Kasumi-1 (cell line): Measurements from ENCODE around the gene CD48.

Experiments
- DNase-seq, 2 experiments: peaks; one replicate each; lab custom pipeline; 2025; lab: John Stamatoyannopoulos, UW

CD48 gene

DNA sequence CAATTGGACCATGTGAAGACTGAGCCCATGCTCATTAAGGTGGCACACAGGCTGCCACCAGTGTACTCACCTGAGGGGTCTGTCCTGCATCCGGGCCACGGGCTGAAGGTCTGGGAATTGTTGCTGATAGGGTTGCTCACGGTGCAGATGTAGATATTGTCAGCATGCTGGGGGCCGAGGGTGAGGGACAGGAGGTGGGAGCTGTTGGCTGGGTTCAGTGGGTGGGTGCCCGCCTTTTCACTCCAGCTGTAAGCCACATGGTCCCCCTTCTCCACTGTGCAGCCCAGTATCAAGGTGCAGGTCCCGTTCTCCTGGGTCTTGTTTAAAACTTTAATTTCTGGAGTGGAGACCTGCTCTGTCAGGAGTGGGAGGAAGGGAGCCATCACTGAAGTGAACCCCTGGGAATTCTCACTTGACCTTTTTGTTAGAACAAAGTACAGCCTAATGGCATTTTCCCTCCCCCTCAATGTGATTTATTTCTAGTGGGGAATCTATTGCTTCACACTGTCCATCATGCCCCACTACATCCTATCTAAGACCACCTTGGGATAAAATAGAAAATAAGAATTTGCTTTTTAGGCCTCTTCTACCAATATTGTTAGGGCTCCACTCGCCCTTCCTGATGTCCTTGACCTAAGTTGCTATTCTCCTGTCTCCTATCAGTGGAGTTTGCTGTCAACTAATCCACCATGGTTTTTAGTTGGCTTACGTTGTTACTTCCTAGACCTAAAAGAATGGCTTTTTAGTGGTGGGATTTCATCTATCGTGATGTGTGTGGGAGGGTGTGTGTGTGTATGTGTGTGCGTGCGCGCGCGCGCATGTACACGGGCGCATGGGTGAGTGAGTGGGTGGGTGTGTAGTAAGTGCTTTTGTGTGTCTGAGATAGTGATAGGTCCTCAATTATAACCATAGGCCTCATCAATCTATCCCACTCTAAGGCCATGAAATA is 76.8 kb downstream of the CD48 start:
- DNase-seq, result no peak

DNA sequence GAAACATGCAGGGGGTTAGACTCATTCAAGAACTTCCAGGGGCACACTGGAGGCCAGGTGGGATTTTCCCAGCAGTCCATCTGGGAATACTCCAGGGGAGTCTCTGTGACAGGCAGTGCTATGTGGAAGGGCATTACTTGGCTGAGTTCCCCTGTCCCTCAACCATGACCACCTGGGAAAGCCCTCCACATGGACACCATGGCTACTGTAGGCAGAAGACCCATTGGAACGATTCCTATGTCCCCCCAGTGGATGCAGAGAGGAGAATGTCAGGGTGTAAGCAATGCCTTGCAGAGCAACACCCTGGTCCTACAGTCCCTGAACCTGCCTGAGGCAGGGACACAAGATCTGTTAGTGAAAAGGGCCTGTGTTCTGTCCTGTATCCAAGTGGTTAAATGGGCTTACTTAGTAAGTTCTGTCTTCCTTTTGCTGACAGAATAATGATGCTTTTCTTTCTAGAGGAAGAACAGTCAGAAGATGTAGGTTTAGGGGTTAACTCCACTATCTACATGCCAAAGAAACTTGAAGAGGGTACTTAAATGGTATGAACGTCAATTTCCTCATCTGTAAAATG is 78.2 kb downstream of the CD48 start:
- no peak for DNase-seq

DNA sequence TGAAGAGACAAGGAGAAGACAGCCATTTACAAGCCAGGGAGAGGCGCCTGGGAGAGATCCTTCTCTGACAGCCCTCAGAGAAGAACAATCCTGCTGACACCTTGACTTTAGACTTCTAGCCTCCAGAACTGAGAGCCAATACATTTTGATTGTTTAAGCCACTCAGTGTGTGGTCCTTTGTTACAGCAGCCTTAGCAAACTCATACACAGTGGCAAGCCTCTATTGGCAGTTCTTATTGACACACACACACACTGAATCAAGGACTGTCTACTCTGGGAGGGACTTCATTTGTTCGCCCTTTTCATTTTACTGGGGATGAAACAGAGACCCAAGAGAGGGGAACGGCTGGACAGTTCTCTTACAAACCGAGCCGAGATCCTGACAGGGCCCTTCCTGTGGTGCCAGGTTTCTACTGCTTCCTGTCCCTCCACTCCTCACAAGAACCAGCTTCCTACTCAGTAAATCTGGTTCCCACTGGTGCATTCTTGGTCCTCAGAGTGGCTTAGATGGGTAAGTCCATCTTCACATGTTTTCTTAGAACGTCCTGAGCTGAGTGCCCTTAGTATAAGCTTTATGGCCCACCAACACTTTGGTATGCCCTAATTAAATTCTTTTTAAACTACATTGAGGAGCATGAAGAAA is 79.5 kb downstream of the CD48 start:
- DNase-seq, result no peak

DNA sequence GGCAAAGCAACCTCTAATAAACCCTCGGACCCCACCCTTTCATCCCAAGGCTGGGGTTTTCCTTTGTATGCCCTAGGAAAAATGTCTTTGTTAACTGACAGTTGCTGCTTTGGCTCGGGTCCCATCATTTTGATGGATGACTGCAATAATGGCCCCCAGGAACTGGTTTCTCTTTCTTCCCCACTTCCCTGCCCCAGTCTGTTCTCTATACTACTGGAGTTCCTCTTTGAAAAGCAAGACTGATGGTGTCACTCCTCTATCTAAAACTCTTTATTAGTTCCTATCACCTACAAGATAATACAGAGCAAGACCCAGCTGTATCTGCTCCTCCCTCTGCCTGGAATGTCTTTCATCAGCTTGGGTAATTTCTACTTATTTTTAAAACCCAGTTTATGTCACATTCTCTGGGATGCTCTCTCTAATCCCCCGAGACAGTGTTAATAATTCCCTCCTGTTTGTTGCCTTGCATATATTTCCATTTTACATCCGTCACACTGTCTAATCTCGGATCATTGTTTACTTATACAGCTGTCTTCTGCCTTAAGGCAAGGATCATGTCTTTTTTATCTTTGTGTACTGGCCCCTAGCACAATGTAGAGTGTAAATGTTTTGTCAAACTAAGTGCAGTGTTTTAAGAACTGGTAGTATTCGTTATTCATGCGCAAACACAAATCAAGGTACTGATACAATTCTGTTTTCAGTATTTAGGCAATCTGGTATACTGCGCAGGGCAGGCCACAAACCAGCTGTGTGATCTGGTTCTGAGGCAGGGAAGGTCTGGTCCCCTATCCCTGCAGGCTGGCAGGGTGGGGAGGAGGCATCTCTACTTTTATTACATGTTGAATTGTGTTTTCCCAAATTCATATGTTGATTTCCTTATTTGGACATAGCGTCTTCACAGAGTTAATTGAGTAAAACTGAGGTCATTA is 80.8 kb downstream of the CD48 start:
- DNase-seq, result peak; percentile 14 to 18

DNA sequence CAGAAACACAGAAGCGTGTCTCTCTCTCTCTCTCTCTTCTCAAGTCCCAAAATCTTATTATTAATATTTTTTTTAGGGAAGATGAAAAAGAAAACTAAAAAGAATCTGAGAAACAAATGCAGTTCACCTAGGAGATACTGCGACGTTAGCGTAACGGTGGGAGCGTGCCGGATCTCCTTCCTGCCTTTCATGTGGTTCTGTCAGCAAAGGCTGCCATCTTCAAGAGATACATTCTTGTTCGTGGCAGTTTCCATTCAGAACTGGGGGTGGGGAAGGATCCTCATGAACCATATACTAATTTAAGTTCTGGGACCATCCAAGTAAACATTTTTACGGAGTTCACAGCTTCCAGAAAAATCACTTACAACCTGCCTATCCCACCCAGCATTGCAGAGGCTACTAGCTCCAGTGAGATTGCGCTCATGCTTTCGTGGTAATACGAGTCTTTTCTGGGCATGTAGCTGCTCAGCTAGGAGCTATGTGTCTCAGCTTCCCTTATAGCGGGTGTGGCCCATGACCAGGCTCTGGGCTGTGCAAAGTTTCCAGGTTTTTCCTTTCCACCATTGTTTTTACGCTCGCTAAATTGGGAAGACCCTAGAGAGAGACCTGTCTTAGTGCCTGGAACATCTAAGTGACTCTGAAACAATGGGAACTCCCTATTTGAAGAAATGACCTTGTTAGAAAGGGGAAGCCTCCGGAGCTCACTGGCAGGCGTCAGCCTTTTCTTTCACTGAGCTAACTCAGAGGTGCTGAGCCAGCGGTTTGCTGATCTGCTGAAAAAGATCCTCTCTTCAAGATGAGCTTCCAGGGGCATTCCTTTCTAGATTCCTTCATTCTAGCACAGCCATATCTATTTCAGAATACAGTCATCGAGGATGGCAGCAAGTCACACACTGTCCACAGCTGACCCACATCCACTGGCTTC is 82.1 kb downstream of the CD48 start:
- DNase-seq, result no peak

DNA sequence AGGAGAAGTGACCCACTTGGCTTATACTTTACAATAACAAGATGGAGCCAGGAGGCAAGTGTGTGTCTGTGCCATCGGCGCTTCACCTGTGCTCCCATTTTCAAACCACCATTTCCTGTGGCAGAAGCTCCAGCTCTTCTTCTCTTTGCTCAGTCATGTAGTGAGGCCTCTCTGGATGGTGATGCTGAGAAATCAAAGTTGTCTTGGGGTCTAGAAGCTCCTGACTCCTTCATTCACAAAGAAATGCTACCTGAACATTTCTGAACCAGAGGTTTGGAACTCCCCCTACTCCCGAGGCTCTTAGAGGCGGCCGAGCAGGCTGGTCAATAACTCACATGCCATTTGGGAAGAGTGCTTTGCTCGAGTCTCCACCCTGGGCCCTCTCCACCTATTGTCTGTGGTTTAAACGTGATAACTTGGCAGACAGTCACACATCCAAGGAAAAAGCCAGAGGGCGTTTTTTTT is 82.8 kb downstream of the CD48 start:
- no peak for DNase-seq
